ENCODE results near the gene COG6.

The COG6 gene

DNA sequence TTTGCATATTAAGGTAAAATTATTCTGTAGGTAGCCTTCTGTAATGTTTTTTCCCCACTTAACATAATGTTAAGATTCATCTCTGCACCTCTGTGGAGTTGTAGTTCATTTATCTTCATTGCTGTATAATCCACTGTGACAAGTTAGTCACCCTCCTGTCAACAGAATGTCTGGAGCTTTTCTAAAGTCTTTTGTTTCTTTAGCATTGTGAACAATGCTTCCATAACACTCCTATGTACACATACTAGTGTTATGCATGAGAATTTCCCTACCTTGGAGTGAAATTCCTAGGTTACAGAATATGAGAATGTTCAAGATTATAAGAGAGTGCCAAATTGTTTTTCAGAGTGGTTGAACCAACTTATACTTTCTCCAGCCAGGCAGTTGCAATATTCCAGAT is 113.5 kb downstream of the COG6 start:
- no peak for DNase-seq (ENCODE audit: insufficient read length, low spot score)
- no peak for TF ChIP-seq POLR2A (IDR thresholded peaks at IDR 0.05; ENCODE audit: low read depth, low read length)
- FAIRE-seq, result no peak

DNA sequence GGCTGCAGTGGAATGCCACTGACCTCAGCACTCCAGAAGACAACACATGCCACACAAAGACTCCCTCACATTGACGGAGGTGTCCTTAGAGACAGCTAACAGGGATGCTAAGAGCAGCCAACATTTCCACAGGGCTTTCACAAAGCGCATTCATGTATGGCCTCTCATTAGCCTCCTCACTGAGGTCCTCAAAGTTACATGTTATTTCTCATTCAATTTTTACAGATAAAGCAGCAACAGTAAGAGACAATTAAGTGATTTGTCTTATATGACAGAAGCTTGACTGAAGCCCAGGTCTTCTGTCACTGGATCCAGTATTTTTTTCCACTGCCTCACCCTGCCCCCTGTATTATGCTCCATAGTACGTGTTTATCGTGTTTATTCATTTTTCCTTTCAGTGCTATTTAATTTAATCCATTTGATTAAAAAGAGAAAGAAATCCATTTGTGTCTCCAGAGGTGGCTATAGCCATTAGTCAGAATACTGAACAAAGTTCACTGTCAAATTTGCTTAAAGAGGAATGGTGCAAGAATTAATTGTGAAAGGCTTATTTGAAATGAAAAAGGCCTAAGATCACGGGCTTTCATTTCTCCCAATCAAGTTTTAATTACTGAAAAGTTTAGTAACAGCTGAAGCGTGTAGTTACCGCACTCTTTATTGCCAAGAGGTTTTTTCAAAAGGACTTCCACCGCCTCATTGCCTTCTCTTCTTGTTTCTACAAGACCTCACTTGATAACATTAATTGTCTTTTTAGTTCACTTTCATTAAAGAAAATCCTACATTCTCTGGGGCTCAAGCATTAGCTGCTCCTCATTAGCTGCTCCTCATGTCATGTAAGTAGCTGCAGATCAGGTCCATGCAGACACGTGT is 115.0 kb downstream of the COG6 start:
- no peak for FAIRE-seq
- TF ChIP-seq POLR2A (IDR thresholded peaks at IDR 0.05; ENCODE audit: low read depth, low read length), result no peak
- no peak for DNase-seq (ENCODE audit: insufficient read length, low spot score)

DNA sequence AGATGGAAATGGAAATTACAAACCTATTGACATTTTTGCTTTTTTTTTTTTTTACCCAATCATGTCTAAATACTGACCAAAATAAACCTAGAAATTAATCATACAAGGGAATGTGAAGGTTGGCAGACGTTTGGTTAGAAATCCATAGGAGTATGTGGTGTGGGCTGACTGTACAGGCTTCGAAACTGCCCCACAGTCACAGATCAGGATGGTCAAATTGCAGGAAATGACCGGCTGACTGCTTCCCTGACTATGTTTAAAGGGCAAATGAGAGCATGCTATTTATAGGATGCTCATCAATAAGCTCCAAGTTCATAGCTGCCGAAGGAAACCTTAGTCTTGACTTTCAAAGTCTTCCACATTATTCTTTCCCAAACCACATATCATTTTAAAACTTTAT is 118.4 kb downstream of the COG6 start:
- FAIRE-seq, result no peak
- TF ChIP-seq POLR2A (IDR thresholded peaks at IDR 0.05; ENCODE audit: low read depth, low read length), result no peak
- DNase-seq (ENCODE audit: insufficient read length, low spot score), result no peak

DNA sequence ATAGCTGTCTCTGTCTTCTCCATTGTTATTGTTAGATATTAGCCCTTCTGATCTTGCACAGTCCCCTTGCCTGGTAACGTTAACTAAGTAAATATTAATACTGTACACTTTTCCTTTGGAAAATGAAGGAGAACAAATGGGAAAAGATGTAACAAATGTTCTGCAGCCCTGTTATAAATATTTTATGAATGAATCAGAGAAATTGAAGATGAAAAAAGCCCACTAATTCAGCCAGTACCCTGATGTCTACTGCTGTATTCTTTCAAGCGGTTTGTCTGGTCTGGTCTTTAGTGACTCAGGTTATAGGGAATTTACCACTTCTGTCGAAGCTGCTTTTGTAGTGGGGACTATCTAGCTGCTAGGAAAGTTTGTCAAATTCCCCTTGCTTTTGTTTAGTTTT is 121.0 kb downstream of the COG6 start:
- TF ChIP-seq POLR2A (IDR thresholded peaks at IDR 0.05; ENCODE audit: low read depth, low read length), result no peak
- DNase-seq (ENCODE audit: insufficient read length, low spot score), result no peak
- no peak for FAIRE-seq

DNA sequence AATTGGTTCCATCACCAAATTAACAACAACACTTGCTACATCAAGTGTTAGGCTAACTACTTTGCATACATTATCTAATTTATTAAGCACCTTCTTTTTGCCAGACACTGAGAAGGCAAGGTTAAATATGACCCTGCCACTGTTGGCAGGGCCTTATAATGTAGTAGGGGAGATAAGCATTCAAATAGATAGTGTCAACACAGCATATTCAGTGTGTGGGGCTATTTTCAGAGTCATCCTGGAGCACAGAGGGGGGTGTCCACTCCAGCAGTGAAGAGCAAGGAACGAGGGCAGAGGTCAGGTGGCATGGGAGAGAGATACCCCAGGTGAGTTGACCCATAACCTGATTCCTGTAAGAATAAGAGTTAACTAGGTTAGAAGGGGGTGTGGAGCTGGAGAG is 121.6 kb downstream of the COG6 start:
- no peak for FAIRE-seq
- no peak for DNase-seq (ENCODE audit: insufficient read length, low spot score)
- TF ChIP-seq POLR2A (IDR thresholded peaks at IDR 0.05; ENCODE audit: low read depth, low read length), result no peak

DNA sequence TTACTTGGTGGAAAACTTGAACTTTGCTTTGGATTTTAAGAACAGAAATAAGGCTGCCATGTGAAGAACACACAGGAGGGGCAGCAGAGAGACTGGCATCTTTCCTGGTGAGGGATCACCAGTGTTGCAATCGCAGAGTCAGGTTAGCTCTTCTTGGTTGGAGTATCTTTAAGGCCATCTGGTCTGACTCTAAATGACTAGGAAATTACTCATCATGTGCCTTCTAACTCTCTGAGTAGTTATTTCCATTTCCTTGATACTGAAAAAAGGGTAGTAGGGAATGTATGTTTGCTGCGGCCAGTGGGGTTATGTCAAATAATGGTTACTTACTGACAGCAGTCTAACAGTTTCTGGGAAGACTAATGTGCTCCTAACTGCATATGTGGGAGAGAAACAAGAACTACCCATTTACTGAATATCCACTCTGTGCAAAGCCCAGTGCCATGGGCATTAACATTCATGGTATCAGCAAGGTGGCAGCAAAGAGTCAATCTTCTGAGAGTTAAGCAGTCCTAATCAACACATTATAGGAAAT is 122.1 kb downstream of the COG6 start:
- DNase-seq (ENCODE audit: insufficient read length, low spot score) (peak; percentile 7), FAIRE-seq (no peak)
- TF ChIP-seq POLR2A (IDR thresholded peaks at IDR 0.05; ENCODE audit: low read depth, low read length), result no peak

DNA sequence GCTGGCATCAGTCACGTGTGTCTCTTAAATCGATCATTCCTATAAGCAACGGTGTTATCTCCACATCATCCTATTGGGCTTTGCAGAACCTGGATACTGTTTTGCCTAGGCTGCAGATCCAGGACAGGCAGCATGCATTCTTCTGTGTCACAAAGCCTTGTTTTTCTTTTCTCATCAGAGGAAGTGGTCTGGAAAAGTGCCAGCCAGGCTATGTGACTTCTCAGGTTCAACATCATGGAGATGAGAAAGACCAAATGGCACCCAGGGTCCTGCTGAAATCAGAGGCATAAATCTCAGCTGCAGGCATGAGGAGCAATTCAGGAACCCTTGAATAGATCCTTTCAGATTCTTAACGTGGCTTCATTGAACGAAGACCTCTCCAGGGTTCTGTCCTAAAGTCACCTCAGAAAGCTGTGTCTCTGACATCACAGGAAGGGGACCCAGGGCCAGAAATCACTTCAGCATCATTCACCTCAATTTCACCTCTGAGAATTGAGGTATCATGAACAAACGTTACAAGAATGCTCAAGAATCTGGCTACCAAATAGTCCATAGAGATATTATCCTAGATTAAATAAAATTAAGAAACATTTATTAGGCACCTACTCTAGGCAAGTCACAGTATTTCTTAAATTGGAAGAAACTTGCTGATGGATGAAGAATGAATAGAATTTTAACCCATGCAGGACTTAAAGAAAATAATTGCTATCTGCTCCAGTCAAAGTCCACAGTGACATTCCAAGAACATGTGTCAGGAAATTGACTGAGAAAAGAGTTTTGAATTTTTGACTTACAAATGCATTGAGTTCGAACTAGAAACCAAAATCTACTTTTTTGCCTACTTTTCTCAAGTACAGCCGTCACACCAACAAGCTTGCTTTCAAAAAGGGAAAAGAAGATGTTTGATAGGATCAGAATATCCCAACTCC is 124.1 kb downstream of the COG6 start:
- no peak for TF ChIP-seq POLR2A (IDR thresholded peaks at IDR 0.05; ENCODE audit: low read depth, low read length)
- FAIRE-seq (no peak), DNase-seq (ENCODE audit: insufficient read length, low spot score) (no peak)

DNA sequence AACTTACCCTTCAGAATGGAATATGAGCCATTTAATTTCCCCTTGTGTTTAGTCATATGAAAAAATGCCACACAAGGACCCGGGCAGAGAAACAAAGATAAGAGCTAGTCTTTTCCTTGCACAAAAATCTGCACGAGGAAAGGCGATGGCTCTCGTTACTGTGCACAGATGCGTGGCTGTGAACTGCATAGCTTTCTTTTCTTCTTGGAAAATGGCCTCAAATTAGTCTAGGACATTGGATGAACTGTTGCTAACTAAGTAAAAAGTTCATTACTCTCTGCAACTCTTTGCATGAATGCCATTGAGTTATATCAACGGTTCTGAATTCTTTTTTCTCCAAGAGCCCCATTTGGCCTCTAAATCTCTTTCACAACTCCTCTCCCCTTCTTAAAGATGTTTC is 125.2 kb downstream of the COG6 start:
- no peak for DNase-seq (ENCODE audit: insufficient read length, low spot score)
- FAIRE-seq, result no peak
- TF ChIP-seq POLR2A (IDR thresholded peaks at IDR 0.05; ENCODE audit: low read depth, low read length), result no peak

DNA sequence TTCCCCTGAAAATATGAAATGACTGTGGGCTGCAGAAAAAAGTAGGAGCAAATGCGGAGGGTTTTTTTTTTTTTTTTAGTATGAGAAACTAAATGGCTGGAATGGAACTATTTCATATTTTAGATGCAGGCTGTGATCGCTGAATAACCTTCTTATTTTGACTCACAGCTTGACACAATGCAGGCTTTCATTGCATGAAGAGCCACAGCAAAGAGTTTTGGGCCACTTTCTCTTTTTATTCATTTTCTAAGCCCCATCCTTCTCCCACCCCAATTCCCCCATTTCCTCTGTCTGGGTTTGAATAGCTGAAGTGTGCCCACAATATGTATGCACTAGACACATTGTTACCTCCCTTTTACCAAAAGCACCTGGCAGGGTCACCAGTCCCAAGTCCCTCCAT is 125.9 kb downstream of the COG6 start:
- no peak for FAIRE-seq
- no peak for DNase-seq (ENCODE audit: insufficient read length, low spot score)
- TF ChIP-seq POLR2A (IDR thresholded peaks at IDR 0.05; ENCODE audit: low read depth, low read length), result no peak

DNA sequence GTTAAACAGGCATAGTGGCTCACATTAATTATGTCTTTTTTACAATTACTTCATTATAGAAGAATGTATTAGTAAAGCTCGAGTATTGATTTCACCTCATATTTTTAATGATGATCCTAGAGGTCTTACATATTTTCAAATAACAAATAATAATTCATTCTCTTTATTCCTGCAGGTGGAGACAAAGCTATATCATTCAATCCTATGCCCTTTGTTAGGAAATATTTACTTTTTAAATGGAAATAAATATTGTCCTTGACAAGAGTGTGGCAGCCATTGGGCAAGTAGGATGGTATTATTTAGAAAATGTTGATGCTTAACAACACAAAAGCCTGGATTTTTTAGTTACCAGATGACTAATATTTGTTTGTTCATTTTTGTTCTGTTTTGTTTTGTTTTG is 127.6 kb downstream of the COG6 start:
- no peak for TF ChIP-seq POLR2A (IDR thresholded peaks at IDR 0.05; ENCODE audit: low read depth, low read length)
- FAIRE-seq, result no peak
- DNase-seq (ENCODE audit: insufficient read length, low spot score), result no peak

DNA sequence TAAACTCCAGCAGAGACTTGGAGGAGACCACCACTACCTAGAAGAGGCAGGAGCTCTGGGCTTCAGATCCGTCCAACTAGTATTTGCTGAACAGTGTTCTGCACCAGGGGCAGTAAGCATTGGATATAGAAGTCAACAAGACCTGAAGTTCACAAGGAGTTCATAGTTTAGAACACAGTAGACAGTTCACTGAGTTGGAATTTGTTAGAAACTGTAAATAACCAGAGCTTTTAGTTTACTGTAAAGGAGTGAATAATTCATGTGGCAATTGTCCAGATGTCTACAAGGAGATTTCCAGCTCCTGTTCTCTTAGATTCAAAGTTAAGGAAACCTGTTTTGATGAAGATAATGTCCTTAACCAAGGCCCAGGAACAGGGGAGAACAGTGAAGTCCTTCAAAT is 128.9 kb downstream of the COG6 start:
- no peak for DNase-seq (ENCODE audit: insufficient read length, low spot score)
- no peak for TF ChIP-seq POLR2A (IDR thresholded peaks at IDR 0.05; ENCODE audit: low read depth, low read length)

DNA sequence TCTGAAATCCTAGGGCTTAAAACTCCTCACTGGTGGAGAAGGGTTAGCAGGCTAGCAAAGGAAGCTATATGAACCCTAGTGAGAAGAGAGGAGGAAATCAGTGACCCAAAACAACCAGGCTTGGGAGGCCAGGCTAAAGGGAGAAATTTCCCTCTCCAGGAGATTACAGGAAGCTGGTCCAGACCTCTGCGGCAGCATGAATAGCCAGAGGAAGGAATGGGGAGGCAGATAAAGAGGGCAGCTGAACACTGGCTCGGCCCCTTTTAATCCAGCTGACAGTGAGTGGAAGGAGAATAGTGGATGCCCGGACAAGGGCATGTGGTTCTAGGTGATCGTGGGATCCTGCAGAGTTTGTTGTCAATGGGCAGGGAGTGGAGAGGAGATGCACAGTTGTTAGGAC is 130.6 kb downstream of the COG6 start:
- TF ChIP-seq POLR2A (IDR thresholded peaks at IDR 0.05; ENCODE audit: low read depth, low read length), result no peak
- FAIRE-seq (no peak), DNase-seq (ENCODE audit: insufficient read length, low spot score) (no peak)

More for the DNA sequence above, 128.9 kb downstream of the COG6 start:
- FAIRE-seq, result no peak

DNA sequence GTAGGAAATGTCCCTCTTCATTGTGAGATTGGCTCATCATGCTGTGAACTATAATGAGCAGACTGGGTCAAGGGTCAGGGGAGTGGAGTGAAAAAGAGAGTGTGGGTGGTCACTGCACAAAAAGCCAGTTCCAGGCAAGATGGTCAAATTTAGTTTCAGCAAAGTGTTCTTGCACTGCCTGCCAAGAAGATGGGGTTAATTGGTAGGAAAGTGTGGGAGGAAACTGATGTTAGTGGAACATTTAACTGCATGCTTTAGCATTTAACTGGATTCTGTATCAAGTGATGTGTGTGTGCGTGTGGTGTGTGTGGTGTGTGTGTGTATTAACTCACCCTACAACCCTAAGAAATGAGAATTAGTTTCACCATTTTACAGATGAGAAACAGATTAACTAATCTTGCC is 131.6 kb downstream of the COG6 start:
- DNase-seq (ENCODE audit: insufficient read length, low spot score) (no peak), FAIRE-seq (no peak)
- no peak for TF ChIP-seq POLR2A (IDR thresholded peaks at IDR 0.05; ENCODE audit: low read depth, low read length)

DNA sequence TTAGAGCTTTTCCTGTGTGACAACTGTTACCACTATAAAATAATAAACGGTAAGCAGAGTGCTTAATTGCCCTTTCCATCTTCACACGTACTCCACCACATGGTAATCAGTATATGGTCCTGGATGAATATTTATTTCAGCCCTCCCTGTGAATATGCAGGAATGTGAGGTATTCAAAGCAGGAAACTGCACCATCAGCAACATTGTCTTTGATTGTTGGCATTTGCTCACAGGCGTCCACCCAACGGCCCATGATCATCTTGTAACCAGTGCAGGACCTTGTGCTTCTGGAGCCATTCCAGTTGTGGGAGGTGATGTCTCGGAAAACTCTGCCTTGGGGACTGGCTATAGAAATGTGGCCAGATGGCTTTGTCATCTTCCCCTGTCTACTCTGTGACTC is 132.6 kb downstream of the COG6 start:
- DNase-seq (ENCODE audit: insufficient read length, low spot score) (no peak), FAIRE-seq (no peak)
- TF ChIP-seq POLR2A (IDR thresholded peaks at IDR 0.05; ENCODE audit: low read depth, low read length), result no peak

Data from H54 (cell line).